SK-N-MC (cell line): ENCODE data around the gene FASTKD2.

Experiments used
- EZH2 ChIP-seq: fragments of 200-600 bp; sonication (generic); IDR thresholded peaks from one replicate; pipeline ENCODE4 v1.6.1; 2017; ENCODE audit warnings: antibody characterized with exemption
- FOXP2 ChIP-seq: optimal IDR thresholded peaks from 2 replicates; pipeline ENCODE3; 2011; ENCODE audit warnings: mild to moderate bottlenecking, moderate library complexity; ENCODE audit not compliant: insufficient read depth; ENCODE audit errors: extremely low read length, control extremely low read depth

GRCh38 chr2:206780671-206781070 is 15.3 kb downstream of the FASTKD2 start:
- TF ChIP-seq EZH2, result no peak
- no peak for TF ChIP-seq FOXP2
